Measurements from ENCODE around the gene NADSYN1.

Gene NADSYN1

DNA sequence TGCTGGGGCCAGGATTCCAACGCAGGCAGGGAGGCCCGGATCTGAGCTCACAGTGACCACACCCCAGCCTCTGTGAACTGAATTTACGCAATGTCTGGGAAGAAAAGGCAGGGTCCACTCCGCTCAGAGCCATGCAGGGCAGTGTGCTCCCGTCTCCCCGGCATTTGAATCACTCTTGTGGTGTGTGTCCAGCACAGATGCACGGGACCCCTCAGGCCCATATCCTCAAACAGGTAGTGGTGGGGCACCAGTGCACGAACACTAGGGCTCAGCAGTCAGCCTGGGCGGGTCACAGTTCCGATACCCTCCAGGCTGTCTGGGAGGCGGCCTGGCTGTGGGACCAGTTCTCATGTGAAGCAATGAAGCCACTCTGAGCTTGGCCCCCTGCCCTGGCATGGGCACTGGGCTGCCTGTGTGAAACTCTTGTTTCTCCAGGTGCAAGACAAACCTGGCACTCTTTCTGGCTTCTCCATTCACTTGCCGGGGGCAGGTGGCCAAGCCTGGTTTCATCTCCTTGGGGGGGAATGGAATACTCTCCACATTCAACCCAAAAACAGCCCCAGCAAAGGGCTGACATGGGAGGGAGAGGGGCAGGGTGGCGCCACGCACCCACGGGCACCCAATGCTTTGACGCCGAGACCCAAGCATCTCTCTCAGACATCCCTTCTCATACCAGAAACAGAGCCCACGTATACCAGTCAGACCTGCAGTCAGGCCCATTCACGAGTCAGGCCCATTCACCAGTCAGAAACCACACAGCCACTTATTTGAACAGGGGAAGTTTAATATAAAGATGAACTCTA lies 19.2 kb upstream of the NADSYN1 start:
- DNase-seq (ENCODE audit: low read depth in 2 of 3, low spot score in 2 of 3) = no peak

DNA sequence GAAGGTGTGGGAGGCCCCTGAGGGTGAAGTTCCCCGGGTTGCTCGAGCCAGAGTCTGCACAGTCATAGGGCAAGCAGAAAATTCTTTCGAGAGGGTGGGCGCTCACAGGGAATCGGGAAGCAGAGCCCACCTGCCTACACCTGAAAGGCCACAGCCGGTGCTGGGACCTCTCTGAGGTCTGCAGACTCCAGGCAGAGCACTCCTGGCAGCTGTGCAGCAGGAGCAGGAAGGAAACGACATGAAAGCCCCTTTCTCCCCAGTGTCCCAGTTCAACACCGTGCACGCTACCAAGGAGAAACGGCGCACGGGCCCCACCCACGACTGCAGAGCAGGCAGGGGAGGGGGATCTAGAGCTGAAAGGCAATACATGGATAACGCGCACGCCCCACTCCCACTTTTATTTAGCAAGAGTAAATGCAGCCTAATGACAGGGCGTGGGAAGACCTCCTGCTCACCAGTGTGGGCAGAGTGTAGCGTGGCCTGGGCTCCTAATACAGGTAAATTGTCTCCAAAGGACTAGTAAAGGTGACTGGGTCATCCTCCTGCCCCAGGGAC lies 18.4 kb upstream of the NADSYN1 start:
- no peak for DNase-seq (ENCODE audit: low read depth in 2 of 3, low spot score in 2 of 3)

DNA sequence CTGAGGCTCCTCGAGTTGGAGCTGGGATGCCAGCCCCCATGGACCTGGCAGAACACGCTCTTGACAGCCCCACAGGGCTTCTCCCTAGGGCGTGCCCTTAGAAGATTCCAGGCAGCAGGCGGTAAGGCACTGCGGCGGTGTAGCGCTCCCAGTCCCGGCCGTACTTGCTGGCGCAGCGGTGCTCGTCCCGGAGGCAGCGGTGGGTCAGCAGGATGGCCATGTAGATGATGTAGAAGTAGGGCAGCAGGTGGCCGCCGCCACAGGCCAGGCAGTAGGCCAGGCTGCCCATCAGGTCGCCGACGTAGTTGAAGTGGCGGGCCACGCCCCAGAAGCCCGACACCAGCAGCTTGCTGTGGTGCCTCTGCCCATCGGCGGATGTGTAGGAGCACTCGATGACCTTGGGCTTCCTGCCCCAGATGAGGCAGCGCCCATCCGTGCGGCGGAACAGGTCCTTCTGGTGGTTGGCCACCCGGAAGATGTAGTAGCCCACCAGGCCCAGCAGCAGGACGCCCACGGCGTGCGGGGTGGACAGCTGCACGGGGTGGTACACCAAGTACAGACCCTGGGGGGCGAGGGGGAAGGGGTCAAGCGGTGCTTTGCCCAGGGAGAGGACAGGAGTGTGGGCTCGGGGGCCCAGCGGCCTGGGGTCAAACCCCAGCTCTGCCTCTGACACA lies 17.6 kb upstream of the NADSYN1 start:
- no peak for DNase-seq (ENCODE audit: low read depth in 2 of 3, low spot score in 2 of 3)

DNA sequence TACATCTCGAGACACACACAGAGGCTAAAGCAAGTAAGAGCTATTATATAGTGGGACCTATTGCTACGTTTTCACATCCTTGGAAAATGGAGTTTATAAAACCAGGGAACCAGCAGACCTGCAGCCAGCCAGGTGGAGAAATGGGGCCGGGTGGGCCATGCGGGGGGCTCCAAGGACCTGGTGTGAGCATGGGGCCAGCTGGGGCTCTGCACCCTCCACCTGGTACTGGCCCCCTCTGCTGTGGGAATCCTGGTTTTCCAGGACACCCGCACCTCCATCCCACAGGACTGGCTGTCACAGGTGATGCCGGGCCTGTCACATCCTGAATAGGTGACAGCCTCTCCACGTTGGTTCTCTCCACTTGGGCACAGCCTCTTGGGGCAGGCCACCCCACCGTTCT lies 16.1 kb upstream of the NADSYN1 start:
- DNase-seq (ENCODE audit: low read depth in 2 of 3, low spot score in 2 of 3) = no peak

DNA sequence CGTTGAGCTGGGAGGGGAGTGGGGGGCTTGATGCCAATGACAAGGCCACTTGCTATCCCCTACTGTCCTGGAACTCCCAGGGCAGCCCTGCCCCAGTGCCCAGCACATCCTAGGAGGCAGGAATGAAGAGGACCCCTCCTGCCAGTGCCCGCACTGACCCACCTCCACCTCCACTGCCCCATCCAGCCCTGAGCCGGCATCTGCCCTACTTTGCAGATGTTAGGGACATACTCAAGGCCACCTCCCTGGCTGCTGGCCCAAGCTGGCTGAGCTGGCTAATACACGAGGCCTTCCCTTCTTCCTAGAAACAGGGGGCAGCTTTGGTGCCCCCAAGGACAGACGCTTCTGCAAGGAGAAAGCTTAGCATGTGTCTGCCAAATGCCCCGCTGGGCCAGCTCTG lies 15.6 kb upstream of the NADSYN1 start:
- DNase-seq (ENCODE audit: low read depth in 2 of 3, low spot score in 2 of 3) = no peak

DNA sequence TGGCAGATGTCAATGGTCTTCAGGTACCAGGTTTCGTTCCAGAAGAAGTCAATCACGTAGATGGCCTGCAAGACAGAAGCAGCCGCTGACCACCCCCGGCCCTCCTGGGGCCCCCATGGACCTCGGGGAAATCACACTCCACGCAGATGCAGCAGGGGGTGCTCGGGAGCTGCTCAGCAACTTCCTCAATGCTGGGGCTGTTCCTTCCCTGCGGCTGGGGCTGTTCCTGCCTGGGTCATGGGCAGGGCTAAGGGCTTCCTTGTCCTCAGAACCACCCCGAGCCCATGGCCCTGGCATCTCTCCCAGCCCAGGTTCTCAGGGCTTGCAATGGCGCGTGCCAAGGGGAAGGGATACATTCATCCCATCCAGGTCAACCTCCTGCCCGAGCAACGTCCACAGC lies 15.1 kb upstream of the NADSYN1 start:
- DNase-seq (ENCODE audit: low read depth in 2 of 3, low spot score in 2 of 3) = no peak

DNA sequence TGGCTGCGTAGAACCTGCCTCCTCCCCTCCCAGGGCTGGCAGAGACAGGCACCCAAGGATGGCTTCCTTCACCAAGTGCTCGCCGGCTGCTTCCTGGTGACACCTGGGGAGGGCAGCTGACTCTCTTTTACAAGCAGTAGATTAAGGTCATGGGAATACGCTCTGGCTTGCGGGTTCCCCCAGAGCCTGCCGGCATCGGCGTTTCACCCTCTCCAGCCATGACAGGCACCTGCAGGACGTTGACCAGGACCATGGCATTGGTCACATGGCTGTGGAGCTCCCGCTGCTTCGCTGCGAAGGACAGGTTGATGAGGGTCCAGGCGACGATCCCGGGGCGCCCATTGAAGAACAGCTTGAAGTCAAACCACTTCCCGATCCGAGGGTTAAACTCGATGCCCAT lies 14.4 kb upstream of the NADSYN1 start:
- no peak for DNase-seq (ENCODE audit: low read depth in 2 of 3, low spot score in 2 of 3)

DNA sequence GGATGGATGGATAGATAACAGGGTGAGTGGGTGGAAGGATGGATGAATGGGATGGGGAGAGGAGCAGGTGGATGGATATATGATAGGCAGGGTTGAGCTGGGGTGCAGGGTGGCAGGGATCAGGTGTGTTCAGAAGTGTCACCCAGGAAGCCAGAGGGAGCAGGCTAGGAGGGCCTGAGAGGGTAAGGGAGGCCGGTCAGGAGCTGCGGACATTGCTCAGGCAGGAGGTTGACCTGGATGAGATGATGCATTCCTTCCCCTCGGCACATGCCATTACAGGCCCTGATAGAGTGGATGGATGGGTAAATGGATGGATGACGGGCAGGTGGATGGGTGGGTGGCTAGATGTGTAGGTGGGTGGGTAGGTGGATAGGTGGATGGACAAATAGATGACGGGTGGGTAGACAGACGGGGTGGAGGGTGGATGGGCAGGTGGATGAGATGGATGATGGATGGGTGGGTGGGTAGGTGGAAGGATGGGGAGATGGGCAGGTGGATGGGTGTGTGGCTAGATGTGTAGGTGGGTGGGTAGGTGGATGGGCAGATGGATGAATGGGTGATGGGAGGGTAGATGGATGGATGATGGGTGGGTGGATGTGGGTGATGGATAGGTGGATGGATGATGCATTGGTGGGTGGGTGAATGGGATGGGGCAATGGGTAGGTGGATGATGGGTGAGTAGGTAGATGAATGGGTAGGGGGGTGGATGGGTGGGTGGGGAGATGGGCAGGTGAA lies 12.8 kb upstream of the NADSYN1 start:
- no peak for DNase-seq (ENCODE audit: low read depth in 2 of 3, low spot score in 2 of 3)

DNA sequence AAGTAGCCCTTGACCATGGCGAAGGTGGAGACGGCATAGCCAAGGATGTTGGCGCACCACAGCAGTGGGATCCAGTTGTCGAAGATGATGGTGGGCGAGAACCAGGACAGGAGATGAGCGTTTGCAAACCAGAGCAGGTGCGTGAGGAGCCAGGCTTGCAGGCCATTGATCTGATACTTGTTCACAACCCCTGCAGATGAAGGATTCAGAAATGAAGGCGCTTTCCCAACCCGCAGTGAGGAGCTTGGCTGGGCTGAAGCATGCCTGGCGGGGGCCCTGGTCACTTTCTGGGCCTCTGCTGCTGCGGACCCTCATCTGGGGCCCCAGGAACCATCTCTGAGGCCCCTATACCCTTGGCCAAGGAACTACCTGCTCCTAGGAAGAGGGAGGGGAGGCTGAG lies 11.8 kb upstream of the NADSYN1 start:
- no peak for DNase-seq (ENCODE audit: low read depth in 2 of 3, low spot score in 2 of 3)

DNA sequence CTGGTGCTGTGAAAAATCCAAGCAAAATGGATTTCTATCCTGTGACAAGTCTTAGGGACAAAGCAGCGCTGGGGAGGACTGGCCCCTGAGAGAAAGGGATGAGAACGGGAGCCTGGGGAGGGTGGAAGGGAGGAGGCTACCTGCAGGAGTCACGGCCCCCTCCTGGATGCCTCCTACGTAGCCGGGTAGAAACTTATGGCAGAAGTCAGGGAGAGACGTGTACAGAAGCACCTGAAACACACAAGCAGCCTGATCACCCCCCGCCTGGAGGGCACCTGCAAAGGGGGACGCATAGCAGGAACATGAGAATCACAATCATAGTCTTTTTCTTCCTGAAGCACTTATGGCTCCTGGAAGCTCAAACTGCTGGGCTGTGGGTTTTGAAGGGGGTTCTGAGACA lies 10.9 kb upstream of the NADSYN1 start:
- DNase-seq (ENCODE audit: low read depth in 2 of 3, low spot score in 2 of 3) = no peak

DNA sequence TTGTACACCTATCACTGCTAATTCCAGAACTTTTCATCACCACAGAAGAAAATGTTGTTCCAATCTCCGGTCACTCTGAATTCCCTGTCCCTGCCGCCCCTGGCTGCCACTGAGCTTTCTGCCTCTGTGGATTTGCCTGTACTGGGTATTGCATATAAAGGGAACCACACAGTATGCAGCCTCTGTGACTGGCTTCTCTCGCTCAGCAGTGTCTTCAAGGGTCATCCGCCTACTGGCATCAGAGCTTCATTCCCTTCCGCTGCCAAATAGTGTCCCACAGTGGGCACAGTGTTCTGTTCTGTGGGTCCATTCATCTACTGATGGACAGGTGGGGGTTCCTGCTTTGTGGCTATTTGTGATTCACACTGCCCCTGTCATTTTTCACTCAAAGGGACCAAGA lies 10.1 kb upstream of the NADSYN1 start:
- DNase-seq (ENCODE audit: low read depth in 2 of 3, low spot score in 2 of 3) = no peak

DNA sequence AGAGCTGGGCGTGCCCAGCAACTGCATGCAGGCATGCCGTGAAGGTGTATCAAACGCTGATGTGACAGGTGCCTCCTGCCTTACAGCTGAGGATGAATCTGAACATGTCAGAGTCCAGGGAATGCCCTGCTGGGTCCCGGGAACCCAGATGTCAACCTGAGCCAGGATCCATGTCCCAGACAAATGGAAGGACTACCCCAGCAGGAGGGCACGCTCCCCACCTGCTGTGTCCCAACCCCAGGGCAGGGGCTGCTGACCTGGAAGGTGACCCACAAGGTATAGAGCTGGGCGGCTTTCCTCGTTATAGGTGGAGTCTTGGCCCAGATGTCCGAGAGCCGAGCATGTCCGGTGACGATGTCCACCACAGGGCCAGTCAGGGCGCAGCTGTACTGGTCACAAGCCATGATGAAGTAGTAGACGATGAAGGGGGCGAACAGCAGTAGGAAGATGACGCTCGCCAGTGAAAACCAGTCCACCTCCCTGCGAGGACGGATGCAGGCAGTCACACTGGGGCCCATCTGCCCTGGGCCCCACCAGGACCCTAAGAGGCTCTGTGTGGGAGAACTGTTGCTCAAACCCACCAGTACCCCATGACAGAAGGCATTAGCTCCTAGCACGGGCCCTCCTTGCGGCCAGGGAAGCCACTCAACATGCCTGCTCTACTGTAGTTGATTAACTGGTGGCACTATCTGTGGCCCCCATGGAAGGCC lies 9.1 kb upstream of the NADSYN1 start:
- DNase-seq (ENCODE audit: low read depth in 2 of 3, low spot score in 2 of 3) = no peak

DNA sequence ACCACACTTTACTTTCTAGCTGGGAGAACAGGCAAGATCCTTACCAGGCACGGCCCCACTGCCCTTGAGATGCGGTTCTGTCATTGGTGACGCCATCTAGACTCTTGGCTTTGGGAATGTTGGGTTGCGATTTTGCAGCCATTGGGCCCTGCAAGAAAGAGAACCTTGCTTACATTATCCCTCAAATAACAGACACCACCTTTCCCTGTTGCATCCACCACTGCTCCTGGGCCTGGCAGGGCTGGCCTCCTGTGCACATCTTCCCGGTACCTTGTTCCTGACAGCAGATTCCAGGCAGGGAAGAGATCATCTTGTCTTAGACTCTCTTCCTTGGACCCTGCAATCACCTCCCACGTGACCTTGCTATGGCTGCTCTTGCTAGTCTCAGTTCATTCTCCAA lies 8.2 kb upstream of the NADSYN1 start:
- no peak for DNase-seq (ENCODE audit: low read depth in 2 of 3, low spot score in 2 of 3)

DNA sequence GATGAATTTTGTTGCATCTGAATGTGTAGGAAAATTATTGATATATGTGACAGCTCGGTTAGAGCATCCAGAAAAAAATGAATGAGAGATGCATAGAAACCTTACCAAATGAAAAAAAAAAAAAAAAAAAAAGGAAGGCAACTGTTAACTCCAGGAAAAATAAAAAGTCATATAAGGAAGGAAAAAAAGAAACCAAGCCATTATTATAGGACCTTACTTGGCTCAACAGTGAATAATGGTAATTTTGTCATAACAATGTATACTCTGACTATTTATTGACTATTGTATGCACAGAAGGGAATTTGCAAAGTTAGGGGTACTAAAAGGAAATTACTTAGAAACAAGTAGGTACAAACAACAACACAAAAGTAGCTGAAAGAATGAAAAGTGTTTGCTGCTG lies 6.9 kb upstream of the NADSYN1 start:
- DNase-seq (ENCODE audit: low read depth in 2 of 3, low spot score in 2 of 3) = no peak

DNA sequence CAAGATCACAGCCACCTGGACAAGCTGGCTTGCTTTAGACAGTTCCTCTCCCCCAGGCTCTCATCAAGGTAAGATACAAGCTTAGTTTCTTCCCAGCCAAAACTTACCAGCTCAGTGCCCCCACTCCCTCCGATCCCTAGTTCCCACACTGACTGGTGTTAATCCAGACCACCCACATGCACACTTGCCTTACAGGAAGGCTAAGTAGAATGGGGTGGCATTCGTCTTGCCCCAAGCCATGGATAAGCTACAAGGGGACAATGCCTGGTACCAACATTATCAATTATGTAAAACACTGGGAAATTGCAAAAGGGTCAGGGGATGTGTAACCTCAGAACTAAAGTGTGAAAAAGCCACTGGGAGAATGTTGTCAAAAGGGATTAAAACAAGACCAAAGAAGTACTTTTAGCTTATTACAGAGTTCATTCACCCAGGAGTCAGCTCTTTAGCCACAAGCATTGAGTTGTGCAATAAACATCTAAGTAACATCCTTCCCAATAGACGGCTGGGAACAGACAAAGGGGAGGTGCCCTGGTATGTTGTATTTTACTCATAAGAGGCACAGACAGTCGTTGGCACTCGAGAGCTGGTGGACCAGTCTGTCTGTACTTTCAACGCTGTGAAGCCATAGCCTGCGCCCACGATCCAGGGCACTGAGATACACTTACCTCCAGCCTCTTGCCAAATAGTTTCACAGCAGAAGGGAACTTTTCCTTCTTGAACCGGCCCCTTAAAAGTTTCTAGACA lies 5.9 kb upstream of the NADSYN1 start:
- no peak for DNase-seq (ENCODE audit: low read depth in 2 of 3, low spot score in 2 of 3)

DNA sequence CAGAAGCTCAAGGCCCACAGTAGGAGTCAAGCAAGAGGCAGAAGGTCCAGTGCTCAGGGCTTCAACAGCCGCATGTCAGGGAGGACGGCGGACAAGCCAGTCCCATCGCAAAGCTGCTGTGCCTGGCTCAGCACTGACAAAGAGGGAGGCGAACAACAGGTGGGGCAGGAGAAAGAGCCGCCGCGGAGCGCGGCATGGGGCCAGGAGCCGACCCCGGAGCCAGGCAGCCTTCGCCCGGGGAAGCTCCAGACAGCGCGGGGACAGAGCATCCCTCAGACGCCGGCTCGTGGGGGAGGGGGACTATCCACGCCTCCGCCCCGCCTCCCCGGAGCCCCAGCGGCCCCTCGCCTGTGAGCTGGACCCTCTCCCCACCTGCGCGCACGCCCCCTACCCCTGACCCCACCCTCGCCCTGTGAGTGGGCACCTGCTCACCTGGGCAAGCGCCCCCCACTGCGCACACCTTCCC lies 5.2 kb upstream of the NADSYN1 start:
- DNase-seq (ENCODE audit: low read depth in 2 of 3, low spot score in 2 of 3) = peak in 1 of 3 experiments; percentile 8

DNA sequence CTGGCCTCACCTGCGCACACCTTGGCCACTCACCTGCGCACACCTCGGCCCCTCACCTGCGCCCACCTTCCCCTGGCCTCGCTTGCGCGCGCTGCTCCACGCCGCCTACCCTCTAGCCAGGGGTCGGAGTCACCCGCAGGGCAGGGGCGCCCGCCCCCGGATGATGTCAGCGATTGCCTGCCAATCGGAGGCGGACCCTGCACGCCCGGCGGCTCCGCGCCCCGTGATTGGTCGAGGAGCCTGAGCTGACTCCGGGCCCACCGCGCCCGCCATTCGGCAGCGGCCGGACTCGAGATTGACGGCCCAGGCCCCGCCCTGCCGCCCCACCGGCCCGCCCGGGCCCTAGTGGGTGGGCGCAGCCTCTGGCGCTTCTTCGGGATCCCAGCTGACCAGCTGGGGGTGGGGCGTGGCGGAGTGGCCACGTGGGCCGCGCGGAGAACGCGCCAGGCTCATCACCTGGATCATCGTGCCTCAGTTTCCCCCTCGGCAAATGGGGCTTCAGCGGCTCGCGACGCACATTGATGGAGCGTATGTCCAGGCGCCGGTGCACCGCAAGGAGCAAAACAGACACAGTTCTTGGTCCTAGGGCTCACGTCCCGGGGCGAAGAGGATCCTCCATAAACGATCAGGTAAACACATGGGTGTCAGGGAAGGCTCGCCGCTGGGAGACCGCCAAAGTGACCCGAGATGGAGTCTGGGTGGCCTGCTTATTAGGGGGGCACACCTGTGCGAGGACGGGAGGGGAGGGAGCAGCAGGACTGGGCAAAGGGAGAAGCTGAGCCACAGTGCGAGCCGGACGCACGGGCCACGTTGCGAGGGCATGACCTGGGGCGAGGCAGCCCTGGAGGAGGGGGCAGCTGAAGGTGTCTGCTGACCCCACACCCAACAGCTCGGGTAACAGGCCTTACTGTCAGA lies 4.5 kb upstream of the NADSYN1 start, which contains the start of gene DHCR7:
Gene DHCR7 (minus strand): TSS at position 137 of the 915 bp plus-strand sequence. CDS start 3,441 bp downstream, outside the sequence.
- peak; percentile 83 to 96 (median 85) for DNase-seq (ENCODE audit: low read depth in 2 of 3, low spot score in 2 of 3)

DNA sequence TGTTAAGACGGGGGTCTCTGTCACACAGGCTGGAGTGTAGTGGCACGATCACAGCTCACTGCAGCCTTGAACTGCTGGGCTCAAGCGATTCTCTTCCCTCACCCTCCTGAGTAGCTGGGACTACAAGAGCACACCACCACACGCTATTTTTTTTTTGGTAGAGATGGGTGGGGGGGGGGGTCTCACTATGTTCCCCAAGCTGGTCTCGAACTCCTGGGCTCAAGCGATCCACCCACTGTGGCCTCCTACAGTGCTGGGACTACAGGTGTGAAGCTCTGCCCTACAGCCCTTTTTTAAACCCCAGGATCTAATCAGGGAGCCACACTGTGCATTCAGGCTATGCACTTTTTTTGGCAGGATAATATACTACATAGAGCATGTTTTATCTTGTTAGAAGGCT lies 3.4 kb upstream of the NADSYN1 start:
- DNase-seq (ENCODE audit: low read depth in 2 of 3, low spot score in 2 of 3) = no peak

DNA sequence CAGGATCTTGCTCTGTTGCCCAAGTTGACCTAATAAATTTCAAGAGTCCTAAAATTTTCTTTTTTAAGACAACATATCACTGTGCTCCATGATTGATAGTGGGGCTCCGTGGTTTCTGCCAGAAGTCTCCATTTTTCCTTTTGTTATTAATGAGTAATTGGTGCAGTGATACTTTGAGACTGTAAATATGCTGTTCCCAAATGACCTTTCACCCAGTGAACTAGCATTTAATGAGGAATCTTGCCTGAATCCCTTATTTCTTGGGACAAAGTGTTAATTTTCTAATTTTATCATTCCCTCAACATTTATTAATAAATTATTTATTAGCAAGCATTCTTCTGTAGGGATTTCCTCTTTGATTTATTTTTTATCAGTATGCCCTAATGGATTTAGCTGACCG lies 2.5 kb upstream of the NADSYN1 start:
- DNase-seq (ENCODE audit: low read depth in 2 of 3, low spot score in 2 of 3) = no peak
